Measurements from ENCODE around the gene ACAD11.
A peak's percentile ranks its signal among the peaks of the same experiment; 100 is the strongest.

Gene ACAD11, protein sequence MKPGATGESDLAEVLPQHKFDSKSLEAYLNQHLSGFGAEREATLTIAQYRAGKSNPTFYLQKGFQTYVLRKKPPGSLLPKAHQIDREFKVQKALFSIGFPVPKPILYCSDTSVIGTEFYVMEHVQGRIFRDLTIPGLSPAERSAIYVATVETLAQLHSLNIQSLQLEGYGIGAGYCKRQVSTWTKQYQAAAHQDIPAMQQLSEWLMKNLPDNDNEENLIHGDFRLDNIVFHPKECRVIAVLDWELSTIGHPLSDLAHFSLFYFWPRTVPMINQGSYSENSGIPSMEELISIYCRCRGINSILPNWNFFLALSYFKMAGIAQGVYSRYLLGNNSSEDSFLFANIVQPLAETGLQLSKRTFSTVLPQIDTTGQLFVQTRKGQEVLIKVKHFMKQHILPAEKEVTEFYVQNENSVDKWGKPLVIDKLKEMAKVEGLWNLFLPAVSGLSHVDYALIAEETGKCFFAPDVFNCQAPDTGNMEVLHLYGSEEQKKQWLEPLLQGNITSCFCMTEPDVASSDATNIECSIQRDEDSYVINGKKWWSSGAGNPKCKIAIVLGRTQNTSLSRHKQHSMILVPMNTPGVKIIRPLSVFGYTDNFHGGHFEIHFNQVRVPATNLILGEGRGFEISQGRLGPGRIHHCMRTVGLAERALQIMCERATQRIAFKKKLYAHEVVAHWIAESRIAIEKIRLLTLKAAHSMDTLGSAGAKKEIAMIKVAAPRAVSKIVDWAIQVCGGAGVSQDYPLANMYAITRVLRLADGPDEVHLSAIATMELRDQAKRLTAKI

GRCh38 chr3:132659365-132660051 is at the start of gene ACAD11:
ACAD11 (minus strand) TSS chr3:132659809; CDS start chr3:132659751, 58 bp downstream.
- DNase-seq: peak; percentile 37 to 45

DNA sequence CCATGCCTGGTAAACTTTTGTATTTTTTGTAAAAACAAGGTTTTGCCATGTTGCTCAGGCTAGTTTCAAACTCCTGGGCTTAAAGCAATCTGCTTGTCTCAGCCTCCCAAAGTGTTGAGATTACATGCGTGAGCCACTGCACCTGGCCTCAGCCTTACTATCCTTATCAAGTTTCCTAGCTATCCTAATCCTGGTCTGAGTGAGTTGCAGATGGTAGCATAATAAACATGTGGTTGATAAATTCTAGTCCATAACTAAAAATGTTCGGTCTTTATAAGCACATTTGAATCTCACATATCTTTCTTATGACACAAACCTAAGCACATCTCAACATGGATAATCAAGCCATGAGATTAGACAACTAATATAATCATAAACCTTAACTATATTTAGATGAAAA is 44.1 kb upstream of the ACAD11 start:
- DNase-seq: no peak

DNA sequence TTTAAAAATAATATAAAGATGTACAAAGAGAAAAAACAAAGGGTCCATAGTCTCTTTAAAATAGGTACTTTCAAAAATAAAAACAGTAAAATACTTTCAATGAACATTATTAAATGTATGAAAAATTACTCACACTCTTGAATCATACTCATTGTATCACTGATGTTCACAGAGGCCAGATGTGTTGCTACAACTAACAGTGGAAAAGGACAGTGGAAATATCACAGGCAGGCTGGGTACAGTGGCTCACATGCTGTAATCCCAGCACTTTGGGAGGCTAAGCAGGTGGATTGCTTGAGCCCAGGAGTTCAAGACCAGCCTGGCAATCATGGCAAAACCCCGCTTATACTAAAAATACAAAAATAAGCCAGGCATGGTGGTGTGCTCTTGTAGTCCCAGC is 35.8 kb upstream of the ACAD11 start:
- no peak for DNase-seq

GRCh38 chr3:132694991-132695390 is 35.4 kb upstream of the ACAD11 start:
- DNase-seq: no peak

- no peak for DNase-seq
These were observed 30.4 kb upstream of the ACAD11 start for GRCh38 chr3:132690040-132690439.

GRCh38 chr3:132682201-132682600 is 22.6 kb upstream of the ACAD11 start:
- no peak for DNase-seq

- DNase-seq: no peak
These were observed 21.8 kb upstream of the ACAD11 start for GRCh38 chr3:132681421-132681820.

GRCh38 chr3:132679911-132680310 is 20.3 kb upstream of the ACAD11 start:
- no peak for DNase-seq

- no peak for DNase-seq
These were observed 15.8 kb upstream of the ACAD11 start for GRCh38 chr3:132675408-132675807.

DNA sequence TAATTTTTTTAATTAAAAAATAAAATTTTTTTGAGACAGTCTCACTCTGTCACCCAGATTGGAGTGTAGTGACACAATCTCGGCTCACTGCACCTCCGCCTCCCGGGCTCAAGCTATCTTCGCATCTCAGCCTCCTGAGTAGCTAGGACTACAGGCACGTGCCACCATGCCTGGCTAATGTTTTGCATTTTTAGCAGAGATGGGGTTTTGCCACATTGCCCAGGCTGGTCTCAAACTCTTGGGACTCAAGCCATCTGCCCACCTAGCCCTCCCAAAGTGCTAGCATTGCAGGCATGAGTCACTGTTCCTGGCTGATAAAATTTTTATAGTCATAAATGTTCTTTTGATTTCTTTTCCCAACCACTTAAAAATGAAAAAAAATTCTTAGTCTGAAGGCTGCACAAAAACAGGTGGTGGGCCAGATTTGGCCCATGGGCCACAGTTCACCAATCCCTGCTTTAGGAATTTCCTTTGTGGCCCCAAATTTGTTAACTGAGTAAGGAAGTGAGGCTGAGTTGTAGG is 9.7 kb upstream of the ACAD11 start:
- DNase-seq: no peak

GRCh38 chr3:132665230-132665745 is 5.7 kb upstream of the ACAD11 start:
- no peak for DNase-seq

- DNase-seq: no peak
These were observed 2.6 kb upstream of the ACAD11 start for GRCh38 chr3:132662212-132662611.

GRCh38 chr3:132661101-132661500 is 1.5 kb upstream of the ACAD11 start:
- DNase-seq: no peak

DNA sequence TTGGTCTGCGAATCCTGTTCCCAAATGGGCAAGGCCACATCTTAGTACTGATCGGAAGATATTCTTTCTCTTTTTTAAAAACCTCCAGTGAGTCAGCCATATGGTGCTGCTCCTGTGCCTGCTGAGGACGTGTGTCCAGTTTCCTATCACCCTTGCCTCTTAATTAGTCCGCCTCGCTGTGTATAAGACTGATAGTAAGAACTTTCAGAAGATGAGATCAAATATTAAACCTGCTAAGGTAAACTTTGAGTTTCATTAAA is 1.1 kb upstream of the ACAD11 start:
- DNase-seq: no peak

GRCh38 chr3:132660052-132660810 is 622 bp upstream of the ACAD11 start, which contains the start of gene UBA5:
UBA5 (plus strand) TSS chr3:132660329; CDS start chr3:132660538, 209 bp downstream.
- DNase-seq: peak; percentile 74 to 75

DNA sequence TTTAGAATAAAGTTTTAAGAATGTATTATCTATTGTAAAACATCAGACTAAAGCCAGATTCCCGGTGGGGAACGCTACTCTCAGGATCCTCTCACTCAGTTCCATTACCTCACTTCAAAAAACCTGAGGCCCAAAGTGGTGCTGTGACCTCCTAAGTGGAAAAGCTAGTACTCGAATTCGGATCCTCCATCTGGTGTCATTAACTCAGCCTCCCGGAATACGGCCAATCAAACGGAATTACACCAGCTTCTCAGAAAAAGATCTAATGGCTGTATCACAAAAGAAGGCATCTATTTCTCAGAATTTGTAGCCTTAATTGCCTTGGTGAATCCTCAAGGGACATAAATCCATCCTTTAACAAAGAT is 627 bp downstream of the ACAD11 start:
- DNase-seq: no peak

GRCh38 chr3:132657869-132658747 is 1.5 kb downstream of the ACAD11 start:
- no peak for DNase-seq

GRCh38 chr3:132655471-132655870 is 4.1 kb downstream of the ACAD11 start:
- no peak for DNase-seq

GRCh38 chr3:132654721-132655120 is 4.9 kb downstream of the ACAD11 start:
- no peak for DNase-seq

GRCh38 chr3:132654190-132654589 is 5.4 kb downstream of the ACAD11 start:
- DNase-seq: no peak

DNA sequence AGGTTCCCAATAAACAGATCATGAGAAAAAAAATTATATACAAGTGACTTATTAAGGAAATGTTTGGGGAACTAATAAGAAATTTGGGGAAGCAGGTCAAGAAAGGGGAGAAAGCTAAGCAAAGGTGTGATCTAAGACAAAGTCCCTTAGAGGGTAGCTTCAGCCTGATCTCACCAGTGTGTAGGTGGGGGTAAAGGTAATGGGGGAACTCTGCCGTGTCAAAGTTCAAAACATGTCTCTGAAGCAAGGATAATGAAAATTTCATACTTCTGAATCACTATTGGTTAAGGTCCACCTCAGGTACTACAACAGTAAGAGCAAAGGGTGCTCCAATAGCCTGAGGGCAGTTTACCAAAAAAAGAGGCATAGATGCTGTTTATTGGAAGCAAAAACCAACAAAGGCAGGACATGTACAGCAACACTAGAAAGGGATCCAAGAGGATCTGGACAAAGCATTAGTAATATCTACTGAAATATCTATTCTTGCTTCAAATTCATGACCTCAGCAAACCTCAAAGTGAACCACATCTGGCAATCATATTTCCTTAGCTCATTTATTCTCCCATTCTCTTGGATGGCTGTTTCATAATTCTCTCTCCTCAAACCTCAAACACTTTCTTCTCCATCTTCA is 6.9 kb downstream of the ACAD11 start:
- DNase-seq: no peak

Data from stimulated activated CD4-positive, alpha-beta T cell treated with anti-CD3 and anti-CD28 coated beads, Interleukin-2, amount 100 ng/mL, for 24 hours (primary cell).